ENCODE data around the gene PCDHGB5. TPM values are rescaled to one million over a fixed set of nuclear protein-coding genes. Genes with fewer than 3 reads are reported as not detected.
"Not testable (repeated sequence)": the region's sequence is repeated elsewhere in the genome, so short reads cannot be mapped to it uniquely, and the experiment has no call there.

Gene PCDHGB5
- total RNA-seq (0.17 and 2.0 TPM in 2 replicates), polyA plus RNA-seq (0.09 and 0.30 TPM in 2 replicates)

DNA sequence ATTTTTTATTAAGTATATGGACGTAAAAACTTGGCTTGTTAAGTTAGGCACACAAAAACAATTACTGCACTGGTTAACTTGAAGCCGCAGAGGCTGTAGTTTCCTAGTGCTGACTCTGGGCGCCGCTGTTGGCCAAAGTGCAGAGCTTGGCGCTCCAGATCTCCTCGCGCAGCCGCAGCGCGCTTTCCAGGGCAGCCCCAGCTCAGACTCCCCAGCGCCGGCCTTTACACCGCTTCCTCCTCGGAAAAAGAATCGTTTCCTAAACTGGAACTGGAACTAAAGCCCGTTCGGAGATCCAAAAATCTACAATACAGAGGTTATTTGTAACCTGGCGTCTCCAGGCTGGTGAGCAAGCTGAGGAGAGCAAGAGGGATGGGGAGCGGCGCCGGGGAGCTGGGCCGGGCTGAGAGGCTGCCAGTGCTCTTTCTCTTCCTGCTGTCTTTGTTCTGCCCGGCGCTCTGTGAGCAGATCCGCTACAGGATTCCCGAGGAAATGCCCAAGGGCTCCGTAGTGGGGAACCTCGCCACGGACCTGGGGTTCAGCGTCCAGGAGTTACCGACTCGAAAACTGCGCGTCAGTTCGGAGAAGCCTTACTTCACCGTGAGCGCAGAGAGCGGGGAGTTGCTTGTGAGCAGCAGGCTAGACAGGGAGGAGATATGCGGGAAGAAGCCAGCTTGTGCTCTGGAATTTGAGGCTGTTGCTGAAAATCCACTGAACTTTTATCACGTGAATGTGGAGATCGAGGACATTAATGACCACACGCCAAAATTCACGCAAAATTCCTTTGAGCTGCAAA lies at the start of gene PCDHGB5:
PCDHGB5 (plus strand) TSS at position 192 of the 796 bp plus-strand sequence; CDS start at position 373, 181 bp downstream.
- peaks cover 49% of the 10 kb centered on the region for H3K9me3 ChIP-seq (ENCODE audit: low read depth)
- not testable (repeated sequence) for H2AFZ ChIP-seq; H3K36me3 ChIP-seq (replicated peaks; ENCODE audit: insufficient read depth, low read depth); H3K27ac ChIP-seq; H4K20me1 ChIP-seq (ENCODE audit: insufficient read depth, poor library complexity, severe bottlenecking); H3K4me1 ChIP-seq (ENCODE audit: insufficient read depth); H3K27me3 ChIP-seq; H3K4me3 ChIP-seq; H3K4me2 ChIP-seq; H3K79me2 ChIP-seq; H3K9me2 ChIP-seq (replicated peaks; ENCODE audit: insufficient read depth); DNase-seq (ENCODE audit: low spot score)
- WGBS (ENCODE audit: low lambda C conversion rate, missing lambda C conversion rate): 88% methylated on average over 26 of the region's 43 CpGs

DNA sequence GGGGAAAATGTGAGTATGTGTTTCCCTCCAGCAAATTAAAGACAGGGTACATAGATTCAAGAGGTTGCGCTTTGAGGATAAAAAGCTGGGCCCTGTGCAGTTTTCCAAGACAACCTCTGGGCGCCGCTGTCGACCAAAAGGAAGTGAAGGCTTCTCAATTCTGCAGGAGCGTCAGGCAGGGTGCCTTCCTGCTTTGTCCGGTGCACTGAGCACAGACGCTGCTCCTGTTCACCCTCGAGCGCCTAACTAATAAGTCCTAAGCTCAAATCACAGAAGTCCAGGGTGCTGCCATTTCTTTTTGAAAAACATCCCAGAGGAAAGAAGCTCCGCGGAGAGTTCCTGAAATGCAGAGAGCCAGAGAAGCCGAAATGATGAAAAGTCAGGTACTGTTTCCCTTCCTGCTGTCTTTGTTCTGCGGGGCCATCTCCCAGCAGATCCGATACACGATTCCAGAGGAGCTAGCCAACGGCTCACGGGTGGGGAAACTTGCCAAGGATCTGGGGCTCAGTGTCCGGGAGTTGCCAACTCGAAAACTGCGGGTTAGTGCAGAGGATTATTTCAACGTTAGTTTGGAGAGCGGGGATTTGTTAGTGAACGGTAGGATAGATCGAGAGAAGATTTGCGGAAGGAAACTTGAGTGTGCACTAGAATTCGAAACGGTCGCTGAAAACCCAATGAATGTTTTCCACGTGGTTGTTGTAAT lies 47.7 kb upstream of the PCDHGB5 start, which contains the start of gene PCDHGB1:
PCDHGB1 (plus strand) TSS at position 183 of the 703 bp plus-strand sequence; CDS start at position 345, 162 bp downstream.
- Histone ChIP-seq H3K36me3 (replicated peaks; ENCODE audit: insufficient read depth, low read depth) (no peaks in the 10 kb centered on the region), H4K20me1 (ENCODE audit: insufficient read depth, poor library complexity, severe bottlenecking) (no peaks in the 10 kb centered on the region), H3K9me2 (replicated peaks; ENCODE audit: insufficient read depth) (no peaks in the 10 kb centered on the region), H3K79me2 (no peaks in the 10 kb centered on the region), H3K27ac (no peak within 1 kb of the TSS), H2AFZ (no peak within 1 kb of the TSS), H3K27me3 (no peaks in the 10 kb centered on the region), H3K4me1 (ENCODE audit: insufficient read depth) (no peaks in the 10 kb centered on the region), H3K4me3 (no peak within 1 kb of the TSS), H3K4me2 (no peak within 1 kb of the TSS), H3K9me3 (ENCODE audit: low read depth) (no peaks in the 10 kb centered on the region)
- TF ChIP-seq EZH2phosphoT487 (IDR thresholded peaks at IDR 0.05; ENCODE audit: low read depth, severe bottlenecking, unreplicated experiment) (no peak), EZH2 (IDR thresholded peaks at IDR 0.05; ENCODE audit: borderline replicate concordance) (no peak)
- TF ChIP-seq, protein P1, sequence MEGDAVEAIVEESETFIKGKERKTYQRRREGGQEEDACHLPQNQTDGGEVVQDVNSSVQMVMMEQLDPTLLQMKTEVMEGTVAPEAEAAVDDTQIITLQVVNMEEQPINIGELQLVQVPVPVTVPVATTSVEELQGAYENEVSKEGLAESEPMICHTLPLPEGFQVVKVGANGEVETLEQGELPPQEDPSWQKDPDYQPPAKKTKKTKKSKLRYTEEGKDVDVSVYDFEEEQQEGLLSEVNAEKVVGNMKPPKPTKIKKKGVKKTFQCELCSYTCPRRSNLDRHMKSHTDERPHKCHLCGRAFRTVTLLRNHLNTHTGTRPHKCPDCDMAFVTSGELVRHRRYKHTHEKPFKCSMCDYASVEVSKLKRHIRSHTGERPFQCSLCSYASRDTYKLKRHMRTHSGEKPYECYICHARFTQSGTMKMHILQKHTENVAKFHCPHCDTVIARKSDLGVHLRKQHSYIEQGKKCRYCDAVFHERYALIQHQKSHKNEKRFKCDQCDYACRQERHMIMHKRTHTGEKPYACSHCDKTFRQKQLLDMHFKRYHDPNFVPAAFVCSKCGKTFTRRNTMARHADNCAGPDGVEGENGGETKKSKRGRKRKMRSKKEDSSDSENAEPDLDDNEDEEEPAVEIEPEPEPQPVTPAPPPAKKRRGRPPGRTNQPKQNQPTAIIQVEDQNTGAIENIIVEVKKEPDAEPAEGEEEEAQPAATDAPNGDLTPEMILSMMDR (IDR thresholded peaks at IDR 0.05; ENCODE audit: poor library complexity): no peak
- DNase-seq (ENCODE audit: low spot score): no peak
- 67% methylated on average over 29 of the region's 29 CpGs for WGBS (ENCODE audit: low lambda C conversion rate, missing lambda C conversion rate)

DNA sequence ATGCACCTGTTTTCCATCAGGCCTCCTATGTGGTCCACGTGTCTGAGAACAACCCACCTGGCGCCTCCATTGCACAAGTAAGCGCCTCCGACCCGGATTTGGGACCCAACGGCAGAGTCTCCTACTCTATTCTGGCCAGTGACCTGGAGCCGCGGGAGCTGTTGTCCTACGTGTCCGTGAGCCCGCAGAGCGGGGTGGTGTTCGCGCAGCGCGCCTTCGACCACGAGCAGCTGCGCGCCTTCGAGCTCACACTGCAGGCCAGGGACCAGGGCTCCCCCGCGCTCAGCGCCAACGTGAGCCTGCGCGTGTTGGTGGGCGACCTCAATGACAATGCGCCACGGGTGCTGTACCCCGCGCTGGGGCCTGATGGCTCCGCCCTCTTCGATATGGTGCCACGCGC lies 46.2 kb upstream of the PCDHGB5 start:
- WGBS (ENCODE audit: low lambda C conversion rate, missing lambda C conversion rate): 95% methylated on average over 30 of the region's 36 CpGs
- H4K20me1 ChIP-seq (ENCODE audit: insufficient read depth, poor library complexity, severe bottlenecking): no peaks in the 10 kb centered on the region
- H3K36me3 ChIP-seq (replicated peaks; ENCODE audit: insufficient read depth, low read depth): no peaks in the 10 kb centered on the region
- no peak overlapping the region for H3K27ac ChIP-seq
- no peak overlapping the region for H3K4me3 ChIP-seq
- no peak overlapping the region for H3K4me2 ChIP-seq
- H3K9me3 ChIP-seq (ENCODE audit: low read depth): no peaks in the 10 kb centered on the region
- H3K27me3 ChIP-seq: no peaks in the 10 kb centered on the region
- no peak for TF ChIP-seq EZH2 (IDR thresholded peaks at IDR 0.05; ENCODE audit: borderline replicate concordance)
- TF ChIP-seq EZH2phosphoT487 (IDR thresholded peaks at IDR 0.05; ENCODE audit: low read depth, severe bottlenecking, unreplicated experiment): no peak
- TF ChIP-seq, protein P1 (IDR thresholded peaks at IDR 0.05; ENCODE audit: poor library complexity): no peak
- H2AFZ ChIP-seq: no peak overlapping the region
- no peak for DNase-seq (ENCODE audit: low spot score)
- H3K4me1 ChIP-seq (ENCODE audit: insufficient read depth): no peaks in the 10 kb centered on the region
- no peaks in the 10 kb centered on the region for H3K9me2 ChIP-seq (replicated peaks; ENCODE audit: insufficient read depth)
- H3K79me2 ChIP-seq: no peaks in the 10 kb centered on the region

DNA sequence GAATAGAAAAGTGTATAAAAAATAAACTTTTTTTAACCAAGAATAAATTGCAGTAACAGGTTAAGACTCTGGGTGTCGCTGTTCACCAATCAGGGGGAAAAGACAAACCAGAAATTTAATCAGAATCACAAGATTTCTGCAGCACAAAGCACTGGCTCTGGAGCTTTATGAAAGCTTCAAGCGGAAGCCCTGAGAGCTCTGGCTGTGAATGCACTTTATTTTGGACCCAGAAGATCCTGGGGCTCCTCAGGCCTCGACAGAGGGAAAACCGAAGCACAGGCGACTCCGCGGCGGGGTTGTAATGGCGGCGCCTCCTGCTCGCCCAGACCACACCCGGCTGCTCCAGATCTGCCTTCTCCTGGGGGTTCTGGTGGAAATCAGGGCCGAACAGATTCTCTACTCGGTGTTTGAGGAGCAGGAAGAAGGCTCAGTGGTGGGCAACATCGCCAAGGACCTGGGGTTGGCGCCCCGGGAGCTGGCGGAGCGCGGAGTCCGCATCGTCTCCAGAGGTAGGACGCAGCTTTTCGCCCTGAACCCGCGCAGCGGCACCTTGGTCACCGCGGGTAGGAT lies 42.8 kb upstream of the PCDHGB5 start, which contains the start of gene PCDHGA4:
PCDHGA4 (plus strand) TSS at position 122 of the 570 bp plus-strand sequence; CDS start at position 209, 87 bp downstream.
- H3K36me3 ChIP-seq (replicated peaks; ENCODE audit: insufficient read depth, low read depth): no peaks in the 10 kb centered on the region
- TF ChIP-seq EZH2 (IDR thresholded peaks at IDR 0.05; ENCODE audit: borderline replicate concordance) (no peak), EZH2phosphoT487 (IDR thresholded peaks at IDR 0.05; ENCODE audit: low read depth, severe bottlenecking, unreplicated experiment) (no peak)
- TF ChIP-seq, protein P1 (IDR thresholded peaks at IDR 0.05; ENCODE audit: poor library complexity): no peak
- no peaks in the 10 kb centered on the region for H3K27me3 ChIP-seq
- H3K9me2 ChIP-seq (replicated peaks; ENCODE audit: insufficient read depth): no peaks in the 10 kb centered on the region
- DNase-seq (ENCODE audit: low spot score): no peak
- no peak within 1 kb of the TSS for H2AFZ ChIP-seq
- WGBS (ENCODE audit: low lambda C conversion rate, missing lambda C conversion rate): 94% methylated on average over 29 of the region's 29 CpGs
- H3K79me2 ChIP-seq: no peaks in the 10 kb centered on the region
- no peaks in the 10 kb centered on the region for H3K4me1 ChIP-seq (ENCODE audit: insufficient read depth)
- no peak within 1 kb of the TSS for H3K4me2 ChIP-seq
- no peak within 1 kb of the TSS for H3K27ac ChIP-seq
- H3K9me3 ChIP-seq (ENCODE audit: low read depth): no peaks in the 10 kb centered on the region
- no peaks in the 10 kb centered on the region for H4K20me1 ChIP-seq (ENCODE audit: insufficient read depth, poor library complexity, severe bottlenecking)
- H3K4me3 ChIP-seq: no peak within 1 kb of the TSS
